ENCODE results near the gene KIAA0930. TPM values are rescaled to one million over a fixed set of nuclear protein-coding genes. Genes with fewer than 3 reads are reported as not detected.

Gene KIAA0930
- total and polyA plus RNA-seq, 2 of the 4 experiments (the other 2 are of a cell fraction), result 25.3 to 34.1 TPM

- TF ChIP-seq MAZ (IDR thresholded peaks at IDR 0.05; ENCODE audit: borderline replicate concordance, low read depth, low read length) (no peak), MAFK (IDR thresholded peaks at IDR 0.05; ENCODE audit: low read depth, low read length) (no peak), USF2 (IDR thresholded peaks at IDR 0.05; ENCODE audit: low read depth, low read length) (no peak), FOS (IDR thresholded peaks at IDR 0.05; ENCODE audit: low read depth, low read length) (no peak)
Observed at GRCh38 chr22:45163099-45163450, 77.6 kb downstream of the KIAA0930 start (continued).

- POLR2A ChIA-PET (ENCODE audit: unreplicated experiment), result no interaction called here
- Histone ChIP-seq H3K18ac (ENCODE audit: low read depth, low read length) (no peak overlapping the region), H3K9ac (ENCODE audit: low read depth, low read length) (no peak overlapping the region), H2AK5ac (ENCODE audit: low read depth, low read length) (peak overlapping the region; percentile 89), H2AFZ (replicated peaks; ENCODE audit: low read length, poor library complexity) (peak overlapping the region; percentile 8), H3K9me1 (ENCODE audit: insufficient read depth, low read length) (peaks cover 11% of the 10 kb centered on the region), H3K4me1 (ENCODE audit: control insufficient read depth, insufficient read depth, low read length) (peaks cover 11% of the 10 kb centered on the region), H4K20me1 (ENCODE audit: insufficient read depth, low read length) (peaks cover 7% of the 10 kb centered on the region; the same call in 1 of the 2 replicates), H2BK20ac (ENCODE audit: low read depth, low read length) (no peak overlapping the region), H2AK9ac (replicated peaks; ENCODE audit: low read depth, low read length, poor library complexity) (peak overlapping the region; percentile 76), H3K4ac (ENCODE audit: low read depth, low read length) (peak overlapping the region; percentile 44), H3K4me3 (ENCODE audit: insufficient read depth, low read depth, low read length) (no peak overlapping the region; the same call in 1 of the 2 replicates), H4K8ac (ENCODE audit: low read depth in 2 of 2, low read length in 2 of 2) (peak overlapping the region; percentile 50 to 85; a peak in 3 of 4 replicates), H3K14ac (replicated peaks; ENCODE audit: low read depth, low read length) (0 out of 2 replicates have a peak overlapping the region, but pooled peaks have one; percentile 44), H3K27ac (ENCODE audit: insufficient read depth, low read length) (peak overlapping the region; percentile 80; the same call in 1 of the 2 replicates), H3K36me3 (ENCODE audit: control insufficient read depth, insufficient read depth, low read length) (peaks cover 7% of the 10 kb centered on the region), H3K9me3 (ENCODE audit: control insufficient read depth, insufficient read depth, low read length) (no peaks in the 10 kb centered on the region), H4K5ac (ENCODE audit: low read depth, low read length) (no peak overlapping the region), H2BK5ac (ENCODE audit: low read depth, low read length, poor library complexity, severe bottlenecking) (peak overlapping the region; percentile 75), H3K4me2 (ENCODE audit: low read depth, low read length) (peak overlapping the region; percentile 79), H2BK15ac (ENCODE audit: low read depth, low read length) (no peak overlapping the region), H2BK120ac (ENCODE audit: low read depth, low read length) (no peak overlapping the region), H3K27me3 (ENCODE audit: control insufficient read depth, insufficient read depth, low read length) (no peaks in the 10 kb centered on the region), H3K79me1 (ENCODE audit: low read depth in 1 of 2, low read length in 2 of 2) (peaks cover 22 to 69% of the 10 kb centered on the region in 2 experiments; a peak in 3 of 4 replicates), H3K23ac (ENCODE audit: low read depth, low read length) (peak overlapping the region; percentile 62; the same call in 1 of the 2 replicates), H4K91ac (ENCODE audit: insufficient read depth, low read depth, low read length) (no peak overlapping the region; the same call in 1 of the 2 replicates), H3K56ac (ENCODE audit: extremely low read depth, insufficient read depth, low read length) (no peak overlapping the region)
- in situ Hi-C loops (cut with MboI; ENCODE audit: low sequenced_read_pairs) (no loop called here), intact Hi-C loops (cut with micrococcal nuclease) (loop anchor here (2.0 kb wide), 1 partner anchor 62 kb away; no protein-coding TSS in a partner anchor), dilution Hi-C loops (cut with HindIII; ENCODE audit: low sequenced_read_pairs, unreplicated experiment) (no loop called here)
- DNase-seq (no peak), ATAC-seq (ENCODE audit: low read depth) (no peak)
- BruUV-seq (replicated peaks), result TSS peak; percentile 45
- CTCF ChIA-PET, result no interaction called here
- WGBS, 2 experiments (ENCODE audit: extremely low coverage in 2 of 2, insufficient read length in 1 of 2), result 89% methylated on average over 13 of the region's 19 CpGs; no CpG with 5 or more reads in 1 of the 2 experiments
- TF ChIP-seq CHD1 (IDR thresholded peaks at IDR 0.05; ENCODE audit: low read depth, low read length) (no peak), ELK1 (IDR thresholded peaks at IDR 0.05; ENCODE audit: borderline replicate concordance, low read depth, low read length) (no peak), BHLHE40 (IDR thresholded peaks at IDR 0.05; ENCODE audit: low read depth, low read length) (no peak), CTCF (conservative IDR thresholded peaks at IDR 0.05; ENCODE audit: low read depth, low read length) (no peak), NFE2L2 (IDR thresholded peaks at IDR 0.05; ENCODE audit: low read depth, low read length) (no peak), RCOR1 (IDR thresholded peaks at IDR 0.05; ENCODE audit: insufficient replicate concordance, low read length) (no peak), POLR2A (IDR thresholded peaks at IDR 0.05; ENCODE audit: low read depth, low read length) (no peak), RAD21 (IDR thresholded peaks at IDR 0.05; ENCODE audit: low read length) (no peak), MAFK (IDR thresholded peaks at IDR 0.05; ENCODE audit: low read depth, low read length) (no peak), SMC3 (IDR thresholded peaks at IDR 0.05; ENCODE audit: low read depth, low read length) (no peak), RFX5 (IDR thresholded peaks at IDR 0.05; ENCODE audit: low read depth, low read length) (no peak)
Observed at GRCh38 chr22:45162531-45162930, 78.2 kb downstream of the KIAA0930 start.
